A549 (cell line): ENCODE data around the gene DNAH17.

Experiments used
- EP300 ChIP-seq, 2 experiments: fragments of >200 bp; sonication (Bioruptor Twin); formaldehyde crosslinking; IDR thresholded peaks; 2 replicates in 1 of 2; 3 replicates in 1 of 2; pipeline ENCODE4 v1.6.1; 2016 to 2017
- MYC ChIP-seq: IDR thresholded peaks from 2 replicates; pipeline ENCODE4 v1.6.1; 2012; ENCODE audit warnings: mild to moderate bottlenecking, inconsistent platforms, low read length, improper control_type of control experiment, borderline replicate concordance
- NPAS2 ChIP-seq: fragments of 250-450 bp; sonication (Bioruptor Pico); IDR thresholded peaks from 2 replicates; pipeline ENCODE4 v1.8.0; 2022; ENCODE audit warnings: mild to moderate bottlenecking, moderate library complexity, borderline replicate concordance
- POLR2A ChIP-seq: IDR thresholded peaks from 2 replicates; pipeline ENCODE4 v1.6.1; 2012; ENCODE audit warnings: mild to moderate bottlenecking, low read length
- RAD21 ChIP-seq, 2 experiments: fragments of >200 bp in 1 of 2; sonication (Bioruptor Twin) in 1 of 2; formaldehyde crosslinking in 1 of 2; IDR thresholded peaks in 1 of 2; conservative IDR thresholded peaks in 1 of 2; 2 replicates in 1 of 2; 3 replicates in 1 of 2; pipeline ENCODE4 v1.6.1; 2012 to 2018; ENCODE audit warnings: inconsistent platforms in 1 of 2
- TF ChIP-seq, protein P1 (sequence below): fragments of >200 bp; sonication (Bioruptor Twin); formaldehyde crosslinking; IDR thresholded peaks from 3 replicates; pipeline ENCODE4 v1.5.1; 2016

DNA sequence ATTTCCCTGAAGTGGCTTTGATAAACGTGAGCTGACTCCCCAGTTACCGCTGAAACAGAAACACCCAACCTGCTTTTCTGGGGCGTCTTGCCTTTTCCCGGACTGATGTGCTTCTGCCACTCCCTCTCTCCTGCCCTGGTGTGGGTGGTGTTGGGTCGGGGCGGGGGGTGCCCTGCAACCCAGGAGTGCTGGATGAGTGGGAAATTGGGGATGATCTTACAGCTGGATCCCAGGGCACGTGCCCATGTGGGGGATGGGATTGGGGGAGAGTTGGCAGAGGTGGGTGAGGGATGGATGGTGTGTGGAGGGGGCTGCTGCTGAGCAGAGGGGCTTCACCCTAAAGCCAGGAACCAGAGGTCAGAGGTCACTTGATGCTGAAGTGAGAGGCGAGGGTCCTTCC lies 170.3 kb downstream of the DNAH17 start:
- TF ChIP-seq, protein P1, sequence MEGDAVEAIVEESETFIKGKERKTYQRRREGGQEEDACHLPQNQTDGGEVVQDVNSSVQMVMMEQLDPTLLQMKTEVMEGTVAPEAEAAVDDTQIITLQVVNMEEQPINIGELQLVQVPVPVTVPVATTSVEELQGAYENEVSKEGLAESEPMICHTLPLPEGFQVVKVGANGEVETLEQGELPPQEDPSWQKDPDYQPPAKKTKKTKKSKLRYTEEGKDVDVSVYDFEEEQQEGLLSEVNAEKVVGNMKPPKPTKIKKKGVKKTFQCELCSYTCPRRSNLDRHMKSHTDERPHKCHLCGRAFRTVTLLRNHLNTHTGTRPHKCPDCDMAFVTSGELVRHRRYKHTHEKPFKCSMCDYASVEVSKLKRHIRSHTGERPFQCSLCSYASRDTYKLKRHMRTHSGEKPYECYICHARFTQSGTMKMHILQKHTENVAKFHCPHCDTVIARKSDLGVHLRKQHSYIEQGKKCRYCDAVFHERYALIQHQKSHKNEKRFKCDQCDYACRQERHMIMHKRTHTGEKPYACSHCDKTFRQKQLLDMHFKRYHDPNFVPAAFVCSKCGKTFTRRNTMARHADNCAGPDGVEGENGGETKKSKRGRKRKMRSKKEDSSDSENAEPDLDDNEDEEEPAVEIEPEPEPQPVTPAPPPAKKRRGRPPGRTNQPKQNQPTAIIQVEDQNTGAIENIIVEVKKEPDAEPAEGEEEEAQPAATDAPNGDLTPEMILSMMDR: no peak
- TF ChIP-seq MYC (no peak), POLR2A (no peak), NPAS2 (CRISPR knock-in tag) (no peak), EP300 (IDR thresholded peaks at IDR 0.05) (no peak), RAD21 (conservative IDR thresholded peaks at IDR 0.05 in 1 of 2, IDR thresholded peaks at IDR 0.05 in 1 of 2) (no peak)
